Stimulated activated CD8-positive, alpha-beta memory T cell treated with anti-CD3 and anti-CD28 coated beads, Interleukin-12 subunit alpha, Interleukin-12 subunit beta, amount 100 ng/mL, for 24 hours (primary cell): ENCODE results near the gene NANOG.
"Not testable (repeated sequence)": the region's sequence is repeated elsewhere in the genome, so short reads cannot be mapped to it uniquely, and the experiment has no call there.

ENCODE experiments used
- DNase-seq: peaks from one replicate; pipeline ENCODE4 v3.0.0-alpha.2; 2020; ENCODE audit errors: extremely low read depth

NANOG gene

GRCh38 chr12:7788884-7789528 is at the start of gene NANOG:
NANOG (plus strand) TSS chr12:7789402; CDS start chr12:7789615, 213 bp downstream.
- DNase-seq: not testable (repeated sequence)

GRCh38 chr12:7747246-7747645 is 42.0 kb upstream of the NANOG start, which contains the start of gene CLEC4C:
CLEC4C (minus strand) TSS chr12:7747375; CDS start chr12:7747348, 27 bp downstream.
- no peak for DNase-seq

GRCh38 chr12:7748852-7749251 is 40.4 kb upstream of the NANOG start:
- DNase-seq: no peak

GRCh38 chr12:7749442-7749841 is 39.8 kb upstream of the NANOG start:
- DNase-seq: no peak

GRCh38 chr12:7750350-7750749 is 38.9 kb upstream of the NANOG start:
- DNase-seq: no peak

GRCh38 chr12:7751394-7751793 is 37.8 kb upstream of the NANOG start:
- DNase-seq: no peak

GRCh38 chr12:7751941-7752922 is 37.0 kb upstream of the NANOG start:
- not testable (repeated sequence) for DNase-seq

- DNase-seq: not testable (repeated sequence)
Observed at GRCh38 chr12:7755668-7756067, 33.5 kb upstream of the NANOG start.

- DNase-seq: no peak
Observed at GRCh38 chr12:7756993-7757392, 32.2 kb upstream of the NANOG start.

- DNase-seq: no peak
Observed at GRCh38 chr12:7758766-7759140, 30.4 kb upstream of the NANOG start.

GRCh38 chr12:7769999-7770398 is 19.2 kb upstream of the NANOG start:
- DNase-seq: no peak

GRCh38 chr12:7781274-7781673 is 7.9 kb upstream of the NANOG start:
- DNase-seq: no peak

GRCh38 chr12:7782055-7782454 is 7.1 kb upstream of the NANOG start:
- no peak for DNase-seq

- not testable (repeated sequence) for DNase-seq
Observed at GRCh38 chr12:7783433-7783832, 5.8 kb upstream of the NANOG start.

- DNase-seq: no peak
Observed at GRCh38 chr12:7784701-7785100, 4.5 kb upstream of the NANOG start.

- no peak for DNase-seq
Observed at GRCh38 chr12:7787574-7788293, 1.5 kb upstream of the NANOG start.

- no peak for DNase-seq
Observed at GRCh38 chr12:7788294-7788660, 925 bp upstream of the NANOG start.

GRCh38 chr12:7793211-7793610 is 4.0 kb downstream of the NANOG start:
- DNase-seq: no peak

- DNase-seq: not testable (repeated sequence)
Observed at GRCh38 chr12:7797269-7797668, 8.1 kb downstream of the NANOG start.

- no peak for DNase-seq
Observed at GRCh38 chr12:7797698-7798398, 8.6 kb downstream of the NANOG start.

- DNase-seq: not testable (repeated sequence)
Observed at GRCh38 chr12:7798750-7799308, 9.6 kb downstream of the NANOG start.
